Ectodermal cell (in vitro differentiated cells): ENCODE results near the gene PAF1.
"Not testable (repeated sequence)": the region's sequence is repeated elsewhere in the genome, so short reads cannot be mapped to it uniquely, and the experiment has no call there.

Experiments used
- H3K27ac ChIP-seq: 2 replicates; pipeline ENCODE4 v1.7.0; 2013; ENCODE audit warnings: mild to moderate bottlenecking, low read depth, low read length; ENCODE audit not compliant: insufficient read depth, poor library complexity, severe bottlenecking
- H3K27me3 ChIP-seq: 2 replicates; pipeline ENCODE4 v1.7.0; 2013; ENCODE audit warnings: mild to moderate bottlenecking, low read length; ENCODE audit not compliant: insufficient read depth, control insufficient read depth, poor library complexity, severe bottlenecking
- H3K36me3 ChIP-seq: one replicate; pipeline ENCODE4 v1.7.0; 2013; ENCODE audit warnings: low read length; ENCODE audit not compliant: control insufficient read depth, insufficient read depth
- H3K4me1 ChIP-seq: one replicate; pipeline ENCODE4 v1.7.0; 2013; ENCODE audit warnings: low read length; ENCODE audit not compliant: control insufficient read depth, insufficient read depth
- H3K4me3 ChIP-seq: 2 replicates; pipeline ENCODE4 v1.7.0; 2013; ENCODE audit warnings: low read depth, low read length, control low read depth; ENCODE audit not compliant: insufficient read depth
- H3K9me3 ChIP-seq: 2 replicates; pipeline ENCODE4 v1.7.0; 2013; ENCODE audit warnings: mild to moderate bottlenecking, low read length, moderate library complexity; ENCODE audit not compliant: control insufficient read depth
- WGBS, 2 experiments: methylation state at CpG; one replicate each; pipeline ENCODE4 v1.1.7; 2013; ENCODE audit warnings: missing lambda C conversion rate in 2 of 2; 5-methylcytosine and 5-hydroxymethylcytosine counted together

The PAF1 gene

GRCh38 chr19:39347332-39348164 lies 43.4 kb downstream of the PAF1 start:
- Histone ChIP-seq H3K4me1 (peaks cover 9% of the 10 kb centered on the region), H3K36me3 (peaks cover 8% of the 10 kb centered on the region)

GRCh38 chr19:39345956-39346355 lies 45.0 kb downstream of the PAF1 start:
- H3K27ac ChIP-seq: no peak overlapping the region
- no peak overlapping the region for H3K4me3 ChIP-seq
- H3K36me3 ChIP-seq: no peaks in the 10 kb centered on the region
- H3K27me3 ChIP-seq: no peaks in the 10 kb centered on the region
- H3K9me3 ChIP-seq: no peaks in the 10 kb centered on the region
- 81 to 95% methylated on average over 1 of the region's 1 CpG for WGBS, 2 experiments
- H3K4me1 ChIP-seq: peaks cover 9% of the 10 kb centered on the region

More at GRCh38 chr19:39347332-39348164, 43.4 kb downstream of the PAF1 start:
- Histone ChIP-seq H3K27me3 (no peaks in the 10 kb centered on the region), H3K4me3 (no peak overlapping the region), H3K9me3 (no peaks in the 10 kb centered on the region), H3K27ac (no peak overlapping the region)
- WGBS, 2 experiments: 93% methylated on average over 4 of the region's 4 CpGs

GRCh38 chr19:39342647-39343305 lies 48.1 kb downstream of the PAF1 start:
- Histone ChIP-seq H3K27ac (peak overlapping the region; percentile 52), H3K9me3 (no peaks in the 10 kb centered on the region), H3K36me3 (no peaks in the 10 kb centered on the region), H3K27me3 (no peaks in the 10 kb centered on the region), H3K4me1 (peaks cover 9% of the 10 kb centered on the region), H3K4me3 (peak overlapping the region; percentile 84)
- 0 to 1% methylated on average over 51 of the region's 51 CpGs for WGBS, 2 experiments

- Histone ChIP-seq H3K9me3 (no peaks in the 10 kb centered on the region), H3K27ac (peak within 1 kb of the TSS; percentile 52), H3K27me3 (no peaks in the 10 kb centered on the region), H3K4me3 (peak within 1 kb of the TSS; percentile 84), H3K4me1 (peaks cover 9% of the 10 kb centered on the region), H3K36me3 (no peaks in the 10 kb centered on the region)
- 0% methylated on average over 105 of the region's 105 CpGs for WGBS, 2 experiments
These were observed 48.9 kb downstream of the PAF1 start, which contains the start of gene SAMD4B for GRCh38 chr19:39341719-39342604. TSS of gene SAMD4B (plus strand) at chr19:39342421. CDS start at chr19:39356894, 14,473 bp downstream.

GRCh38 chr19:39341129-39341718 lies 49.7 kb downstream of the PAF1 start:
- peak overlapping the region; percentile 4 for H3K27ac ChIP-seq
- 6 to 7% methylated on average over 17 of the region's 17 CpGs for WGBS, 2 experiments
- H3K9me3 ChIP-seq: no peaks in the 10 kb centered on the region
- H3K4me1 ChIP-seq: peaks cover 9% of the 10 kb centered on the region
- no peaks in the 10 kb centered on the region for H3K36me3 ChIP-seq
- no peaks in the 10 kb centered on the region for H3K27me3 ChIP-seq
- H3K4me3 ChIP-seq: peak overlapping the region; percentile 70

- not testable (repeated sequence) for H3K4me3 ChIP-seq, H3K27me3 ChIP-seq, H3K27ac ChIP-seq, H3K9me3 ChIP-seq, H3K36me3 ChIP-seq, H3K4me1 ChIP-seq
- 91% methylated on average over 7 of the region's 7 CpGs for WGBS, 2 experiments
These were observed 50.8 kb downstream of the PAF1 start for GRCh38 chr19:39340156-39340555.

GRCh38 chr19:39339674-39340073 lies 51.2 kb downstream of the PAF1 start:
- no peaks in the 10 kb centered on the region for H3K9me3 ChIP-seq
- H3K36me3 ChIP-seq: no peaks in the 10 kb centered on the region
- H3K4me1 ChIP-seq: peaks cover 9% of the 10 kb centered on the region
- no peaks in the 10 kb centered on the region for H3K27me3 ChIP-seq
- WGBS, 2 experiments: 92 to 97% methylated on average over 1 of the region's 1 CpG
- no peak overlapping the region for H3K27ac ChIP-seq
- no peak overlapping the region for H3K4me3 ChIP-seq

GRCh38 chr19:39336483-39336882 lies 54.4 kb downstream of the PAF1 start:
- Histone ChIP-seq H3K36me3 (no peaks in the 10 kb centered on the region), H3K4me3 (no peak overlapping the region), H3K4me1 (no peaks in the 10 kb centered on the region), H3K9me3 (no peaks in the 10 kb centered on the region), H3K27ac (no peak overlapping the region), H3K27me3 (no peaks in the 10 kb centered on the region)
- 75 to 87% methylated on average over 3 of the region's 3 CpGs for WGBS, 2 experiments
